HG03457 (cell line): ENCODE results near the gene ACTA1.
"Not testable (repeated sequence)": the region's sequence is repeated elsewhere in the genome, so short reads cannot be mapped to it uniquely, and the experiment has no call there.

Source experiments
- ATAC-seq: cut with Tn5 transposase; IDR thresholded peaks from one replicate; pipeline ENCODE4 v1.9.1; 2021; ENCODE audit warnings: moderate number of reproducible peaks; ENCODE audit not compliant: unreplicated experiment

The ACTA1 gene

GRCh38 chr1:229410370-229410691 lies 23.6 kb downstream of the ACTA1 start:
- no peak for ATAC-seq

GRCh38 chr1:229409616-229410369 lies 24.1 kb downstream of the ACTA1 start:
- ATAC-seq = no peak

DNA sequence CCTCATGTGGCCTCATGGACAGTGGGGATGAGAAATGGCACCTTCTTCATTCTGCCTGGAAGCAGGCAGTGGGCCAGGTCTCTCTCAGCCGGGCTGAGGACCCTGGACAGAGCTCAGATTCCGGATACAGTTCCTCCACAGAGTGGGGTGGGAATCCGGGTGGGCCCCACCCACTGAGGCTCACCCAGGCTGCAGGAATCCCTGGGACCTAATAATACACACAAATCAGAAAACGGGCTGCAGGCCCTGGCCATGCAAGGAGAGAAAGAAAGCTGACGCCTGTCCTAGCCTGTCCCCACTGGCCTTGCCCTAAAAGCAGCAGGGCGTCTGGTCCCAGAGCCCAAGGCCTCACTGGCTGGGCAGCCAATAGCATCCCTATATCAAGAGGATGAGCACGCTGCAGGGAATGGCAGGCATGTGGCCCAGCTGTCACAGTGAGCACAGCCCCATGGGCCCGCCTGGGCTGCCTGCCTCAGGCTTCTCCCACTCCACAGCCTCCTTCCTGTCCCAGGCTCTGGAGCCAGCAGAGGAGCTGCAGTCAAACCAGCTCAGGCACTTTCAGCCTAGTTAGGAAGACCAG lies 25.3 kb downstream of the ACTA1 start:
- ATAC-seq = no peak

- no peak for ATAC-seq
Observed at GRCh38 chr1:229407206-229408026, 26.5 kb downstream of the ACTA1 start.

DNA sequence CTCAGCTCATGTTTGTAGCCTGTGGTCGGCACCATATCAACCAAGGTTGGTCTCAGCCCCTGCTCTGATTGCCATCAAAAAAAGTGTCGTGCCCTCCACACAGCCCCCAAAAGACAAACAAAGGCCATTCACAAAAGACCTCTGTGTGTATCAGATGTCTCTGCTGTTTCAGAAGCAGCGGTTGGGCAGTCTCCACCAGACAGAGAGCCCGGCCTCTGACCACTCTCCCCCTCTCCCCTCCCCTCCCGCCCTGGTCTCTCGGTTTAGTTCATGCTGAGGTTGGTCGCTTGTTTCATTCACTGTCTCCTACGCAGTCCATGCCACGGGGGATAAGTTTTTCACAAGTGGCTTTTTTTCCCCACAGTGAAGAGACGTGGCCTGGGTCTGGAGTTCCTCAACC lies 27.1 kb downstream of the ACTA1 start:
- ATAC-seq = no peak

GRCh38 chr1:229403573-229403972 lies 30.3 kb downstream of the ACTA1 start:
- no peak for ATAC-seq

GRCh38 chr1:229402993-229403392 lies 30.9 kb downstream of the ACTA1 start:
- ATAC-seq = no peak

- ATAC-seq = not testable (repeated sequence)
Observed at GRCh38 chr1:229402329-229402728, 31.6 kb downstream of the ACTA1 start.

GRCh38 chr1:229397762-229398161 lies 36.1 kb downstream of the ACTA1 start:
- ATAC-seq = no peak

GRCh38 chr1:229396585-229397206 lies 37.2 kb downstream of the ACTA1 start:
- no peak for ATAC-seq

GRCh38 chr1:229394517-229394916 lies 39.4 kb downstream of the ACTA1 start:
- not testable (repeated sequence) for ATAC-seq

DNA sequence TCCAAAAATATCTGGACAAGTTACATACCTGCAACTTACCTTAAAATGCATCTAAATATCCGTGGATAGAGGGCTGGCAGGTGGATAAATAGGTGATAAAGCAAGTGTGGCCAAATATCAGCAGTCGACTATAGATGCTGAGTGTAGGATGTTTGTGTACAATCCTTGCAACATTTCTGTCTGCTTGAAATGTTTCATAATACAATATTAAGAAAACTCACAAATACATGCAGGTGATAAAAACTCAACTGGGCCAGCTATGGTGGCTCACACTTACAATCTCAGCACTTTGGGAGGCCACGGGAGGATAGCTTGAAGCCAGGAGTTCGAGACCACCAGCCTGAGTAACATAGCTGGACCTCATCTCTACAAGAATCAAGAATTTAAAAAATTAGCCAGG lies 41.0 kb downstream of the ACTA1 start:
- ATAC-seq = no peak

- no peak for ATAC-seq
Observed at GRCh38 chr1:229390130-229390529, 43.8 kb downstream of the ACTA1 start.

DNA sequence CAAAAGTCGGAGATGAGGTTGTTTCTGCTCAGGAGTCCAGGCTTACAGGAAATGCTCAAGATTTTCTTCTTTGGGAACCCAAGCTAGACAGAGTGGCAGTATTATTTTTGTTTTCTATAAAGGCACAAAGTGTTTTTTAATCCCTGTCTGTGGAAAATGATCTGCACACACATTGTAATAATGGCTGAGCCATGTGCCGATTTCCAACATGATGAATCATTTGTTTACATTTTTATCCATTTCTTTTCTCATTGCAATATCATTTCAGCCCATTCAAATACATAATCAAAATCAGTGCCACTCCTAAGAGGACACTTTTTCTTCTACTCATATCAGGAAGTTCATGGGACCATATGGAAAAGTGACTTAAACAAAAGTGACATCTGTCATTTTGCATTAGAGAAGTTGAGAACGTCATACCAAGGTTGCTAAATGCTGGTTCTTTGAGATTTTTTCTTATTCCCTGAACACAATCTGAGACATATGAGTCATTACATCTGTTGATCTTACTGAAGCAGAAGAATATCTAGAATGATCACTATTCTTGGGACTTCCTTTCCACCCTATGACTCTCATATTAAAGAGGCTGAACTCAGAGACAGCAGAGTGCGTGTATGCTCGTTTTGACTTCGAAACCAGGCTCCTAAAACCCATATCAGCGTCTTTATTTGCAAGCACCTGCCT lies 44.9 kb downstream of the ACTA1 start:
- ATAC-seq = no peak

GRCh38 chr1:229385853-229386456 lies 47.9 kb downstream of the ACTA1 start:
- no peak for ATAC-seq

DNA sequence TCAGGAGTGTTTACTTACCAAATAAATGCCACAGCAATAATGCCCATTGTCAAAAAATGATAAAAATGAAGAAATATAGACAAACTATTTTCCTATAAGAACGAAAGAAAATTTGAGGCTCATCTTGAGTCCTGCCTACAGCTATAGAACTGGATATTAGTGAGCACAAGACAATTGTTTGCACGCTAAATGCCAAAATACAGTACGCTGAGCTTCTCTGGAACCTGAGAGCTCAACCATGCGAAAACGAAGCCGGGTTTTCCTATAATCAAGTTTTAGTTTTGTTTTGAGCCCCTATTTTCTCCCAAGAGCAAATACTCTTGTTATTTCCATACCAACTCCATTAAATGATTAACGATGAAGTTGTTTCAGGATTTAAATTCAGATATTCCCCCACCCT lies 49.1 kb downstream of the ACTA1 start:
- no peak for ATAC-seq

DNA sequence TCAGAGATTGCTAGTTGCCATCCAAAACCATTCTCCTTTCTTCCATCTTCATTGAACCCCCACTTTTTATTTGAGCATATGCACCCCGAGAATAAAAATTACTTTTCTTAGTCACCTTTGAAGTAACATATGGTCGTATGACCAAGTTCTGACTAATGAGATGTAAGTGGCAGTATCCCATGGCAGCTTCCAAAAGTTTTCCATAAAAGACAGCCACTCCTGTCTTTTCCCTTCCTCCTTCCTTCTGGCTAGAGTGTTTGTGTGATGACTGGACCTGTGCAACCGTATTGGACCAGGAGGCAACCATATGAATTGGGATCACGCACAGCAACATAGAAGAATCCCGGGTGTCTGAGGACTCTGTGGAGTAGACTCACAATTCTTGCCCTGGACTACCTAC lies 49.9 kb downstream of the ACTA1 start:
- ATAC-seq = no peak

DNA sequence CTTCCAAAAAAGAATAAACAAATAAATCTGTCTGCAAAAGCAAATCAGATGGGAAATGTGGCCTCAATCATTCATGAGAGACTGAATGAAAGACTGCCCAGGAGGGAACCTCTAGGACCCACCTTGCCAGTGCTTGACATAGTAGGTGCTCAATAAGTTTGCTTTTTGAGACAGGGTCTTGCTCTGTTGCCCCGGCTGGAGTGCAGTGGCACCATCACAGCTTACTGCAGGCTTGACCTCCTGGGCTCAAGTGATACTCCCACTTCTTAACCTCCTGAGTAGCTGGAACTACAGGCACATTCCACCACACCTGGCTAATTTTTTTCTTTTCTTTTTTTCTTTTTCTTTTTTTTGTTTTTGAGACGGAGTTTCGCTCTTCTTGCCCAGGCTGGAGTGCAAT lies 50.7 kb downstream of the ACTA1 start:
- no peak for ATAC-seq
